Astrocyte (in vitro differentiated cells and primary cell): ENCODE measurements around the gene PRKCA. TPM values are rescaled to one million over a fixed set of nuclear protein-coding genes. Genes with fewer than 3 reads are reported as not detected.

Source experiments
- DNase-seq: peaks from one replicate; pipeline ENCODE4 v3.0.0-alpha.2; 2010; ENCODE audit warnings: low read depth
- FAIRE-seq: peaks from 2 replicates; lab custom pipeline; 2011; peaks lifted over from hg19 to GRCh38; lab: Jason Lieb, UNC
- H2AFZ ChIP-seq: 2 replicates; pipeline ENCODE4 v1.6.0; 2012; ENCODE audit warnings: low read depth, low read length, inconsistent platforms
- H3K27ac ChIP-seq: 2 replicates; pipeline ENCODE4 v1.5.1; 2011; ENCODE audit warnings: low read depth, low read length, inconsistent platforms
- H3K27me3 ChIP-seq: 2 replicates; pipeline ENCODE4 v1.6.0; 2011; ENCODE audit warnings: low read length, inconsistent platforms; ENCODE audit not compliant: insufficient read depth
- H3K36me3 ChIP-seq: 2 replicates; pipeline ENCODE4 v1.5.1; 2011; ENCODE audit warnings: low read length, inconsistent platforms; ENCODE audit not compliant: insufficient read depth
- H3K4me1 ChIP-seq: 2 replicates; pipeline ENCODE4 v1.5.1; 2011; ENCODE audit warnings: low read length, inconsistent platforms; ENCODE audit not compliant: insufficient read depth
- H3K4me2 ChIP-seq: 2 replicates; pipeline ENCODE4 v1.6.0; 2012; ENCODE audit warnings: low read length, inconsistent platforms
- H3K4me3 ChIP-seq: 2 replicates; pipeline ENCODE4 v1.5.1; 2011; ENCODE audit warnings: low read depth, mild to moderate bottlenecking, low read length, inconsistent platforms; ENCODE audit not compliant: insufficient read depth
- H3K79me2 ChIP-seq: 2 replicates; pipeline ENCODE4 v1.6.0; 2012; ENCODE audit warnings: mild to moderate bottlenecking, low read length, inconsistent platforms; ENCODE audit not compliant: insufficient read depth
- H3K9ac ChIP-seq: 2 replicates; pipeline ENCODE4 v1.6.0; 2012; ENCODE audit warnings: mild to moderate bottlenecking, low read length, inconsistent platforms
- H3K9me3 ChIP-seq: 2 replicates; pipeline ENCODE4 v1.5.1; 2012; ENCODE audit warnings: low read depth, mild to moderate bottlenecking, low read length, inconsistent platforms; ENCODE audit not compliant: insufficient read depth
- H4K20me1 ChIP-seq: 2 replicates; pipeline ENCODE4 v1.6.0; 2012; ENCODE audit warnings: low read length, inconsistent platforms; ENCODE audit not compliant: insufficient read depth
- H3K27ac Mint-ChIP-seq: one replicate; pipeline ENCODE4 v1.8.0; 2021; ENCODE audit warnings: mild to moderate bottlenecking, mixed read lengths; ENCODE audit not compliant: unreplicated experiment
- H3K27me3 Mint-ChIP-seq: one replicate; pipeline ENCODE4 v1.8.0; 2021; ENCODE audit warnings: low read depth, mixed read lengths; ENCODE audit not compliant: unreplicated experiment
- H3K36me3 Mint-ChIP-seq: one replicate; pipeline ENCODE4 v1.8.0; 2021; ENCODE audit warnings: low read depth, mixed read lengths; ENCODE audit not compliant: unreplicated experiment
- H3K4me1 Mint-ChIP-seq: one replicate; pipeline ENCODE4 v1.8.0; 2021; ENCODE audit warnings: low read depth, mixed read lengths; ENCODE audit not compliant: unreplicated experiment
- H3K4me3 Mint-ChIP-seq: one replicate; pipeline ENCODE4 v1.8.0; 2021; ENCODE audit warnings: mild to moderate bottlenecking, moderate library complexity, mixed read lengths; ENCODE audit not compliant: unreplicated experiment
- H3K9me3 Mint-ChIP-seq: one replicate; pipeline ENCODE4 v1.8.0; 2021; ENCODE audit warnings: mild to moderate bottlenecking, mixed read lengths; ENCODE audit not compliant: unreplicated experiment
- CTCF ChIP-seq: IDR thresholded peaks from 2 replicates; pipeline ENCODE4 v1.5.1; 2011; ENCODE audit warnings: low read depth, mild to moderate bottlenecking, inconsistent platforms, low read length, moderate library complexity; ENCODE audit not compliant: insufficient read depth
- EZH2 ChIP-seq: IDR thresholded peaks from 2 replicates; pipeline ENCODE4 v1.6.1; 2012; ENCODE audit warnings: mild to moderate bottlenecking, low read length, inconsistent platforms; ENCODE audit not compliant: insufficient read depth
- total RNA-seq: library from RNA; stranded (reverse); gene quantifications from 2 replicates; pipeline ENCODE4 v1.2.1, GENCODE V29; 2021

Gene PRKCA
- total RNA-seq, 1 donor from 2014 or later, result 49.9 TPM

GRCh38 chr17:66551839-66552238, 249.4 kb downstream of the PRKCA start:
- H3K9me3 Mint-ChIP-seq, result no peaks in the 10 kb centered on the region
- no peaks in the 10 kb centered on the region for H3K36me3 ChIP-seq
- peaks cover 36% of the 10 kb centered on the region for H3K4me1 ChIP-seq
- FAIRE-seq (no peak), DNase-seq (no peak)
- H3K4me1 Mint-ChIP-seq, result peaks cover 42% of the 10 kb centered on the region
- no peak for TF ChIP-seq EZH2
- no peak for TF ChIP-seq CTCF
- no peak overlapping the region for H2AFZ ChIP-seq
- H3K79me2 ChIP-seq, result peaks cover 9% of the 10 kb centered on the region
- no peak overlapping the region for H3K4me2 ChIP-seq
- no peak overlapping the region for H3K27ac Mint-ChIP-seq
- no peaks in the 10 kb centered on the region for H3K9me3 ChIP-seq
- H3K27ac ChIP-seq, result no peak overlapping the region
- peaks cover 4% of the 10 kb centered on the region for H3K36me3 Mint-ChIP-seq
- no peaks in the 10 kb centered on the region for H4K20me1 ChIP-seq
- H3K27me3 ChIP-seq, result no peaks in the 10 kb centered on the region
- no peak overlapping the region for H3K4me3 Mint-ChIP-seq
- H3K27me3 Mint-ChIP-seq, result no peaks in the 10 kb centered on the region
- H3K4me3 ChIP-seq, result no peak overlapping the region
- no peak overlapping the region for H3K9ac ChIP-seq

- Histone ChIP-seq H3K27me3 (no peaks in the 10 kb centered on the region), H3K4me2 (no peak overlapping the region), H3K36me3 (no peaks in the 10 kb centered on the region), H2AFZ (no peak overlapping the region), H4K20me1 (no peaks in the 10 kb centered on the region), H3K9ac (no peak overlapping the region), H3K27ac (no peak overlapping the region), H3K79me2 (peaks cover 4% of the 10 kb centered on the region), H3K4me3 (no peak overlapping the region), H3K9me3 (no peaks in the 10 kb centered on the region), H3K4me1 (peaks cover 36% of the 10 kb centered on the region)
- TF ChIP-seq EZH2 (no peak), CTCF (no peak)
- Mint-ChIP-seq H3K4me1 (peaks cover 38% of the 10 kb centered on the region), H3K4me3 (no peak overlapping the region), H3K27ac (no peak overlapping the region), H3K27me3 (no peaks in the 10 kb centered on the region), H3K9me3 (no peaks in the 10 kb centered on the region), H3K36me3 (peaks cover 5% of the 10 kb centered on the region)
- FAIRE-seq, result no peak
- no peak for DNase-seq
Measured at GRCh38 chr17:66552371-66552770, 250.0 kb downstream of the PRKCA start.

- Mint-ChIP-seq H3K27ac (no peak overlapping the region), H3K4me1 (peaks cover 15% of the 10 kb centered on the region), H3K27me3 (no peaks in the 10 kb centered on the region), H3K4me3 (no peak overlapping the region), H3K9me3 (peaks cover 3% of the 10 kb centered on the region), H3K36me3 (peaks cover 11% of the 10 kb centered on the region)
- Histone ChIP-seq H3K27me3 (no peaks in the 10 kb centered on the region), H3K4me1 (peaks cover 8% of the 10 kb centered on the region), H3K4me2 (no peak overlapping the region), H3K36me3 (no peaks in the 10 kb centered on the region), H2AFZ (no peak overlapping the region), H3K9me3 (no peaks in the 10 kb centered on the region), H3K4me3 (no peak overlapping the region), H4K20me1 (no peaks in the 10 kb centered on the region), H3K27ac (no peak overlapping the region), H3K9ac (no peak overlapping the region), H3K79me2 (peaks cover 7% of the 10 kb centered on the region)
- TF ChIP-seq EZH2 (no peak), CTCF (no peak)
- no peak for FAIRE-seq
- peak; percentile 49 for DNase-seq
Measured at GRCh38 chr17:66555605-66556004, 253.2 kb downstream of the PRKCA start.
